ENCODE data around the gene SUSD1. TPM values are rescaled to one million over a fixed set of nuclear protein-coding genes. Genes with fewer than 3 reads are reported as not detected.

Gene SUSD1
- total RNA-seq, 1 experiment from 2014 or later: 8.1 TPM

- no peak overlapping the region for H3K4me2 ChIP-seq (ENCODE audit: insufficient read depth, insufficient read length, low read length)
- H3K4ac ChIP-seq (ENCODE audit: low read depth, low read length): no peak overlapping the region
- no peak overlapping the region for H3K14ac ChIP-seq (ENCODE audit: insufficient read depth, low read length)
- no peaks in the 10 kb centered on the region for H3K79me1 ChIP-seq (ENCODE audit: insufficient read depth, low read depth, low read length, poor library complexity, severe bottlenecking)
- no peak for DNase-seq
- H3K27ac ChIP-seq (ENCODE audit: insufficient read length, low read depth, low read length): no peak overlapping the region
- H3K79me2 ChIP-seq (ENCODE audit: insufficient read depth, low read length): no peaks in the 10 kb centered on the region
- no peaks in the 10 kb centered on the region for H3K4me1 ChIP-seq (ENCODE audit: insufficient read depth, low read length)
- no peak overlapping the region for H3T11ph ChIP-seq (ENCODE audit: low read length)
- no peaks in the 10 kb centered on the region for H3K9me3 ChIP-seq (ENCODE audit: control insufficient read depth, low read depth, low read length)
- H3K27me3 Mint-ChIP-seq (ENCODE audit: low read depth): no peaks in the 10 kb centered on the region
- H3K27ac Mint-ChIP-seq: no peak overlapping the region
- H2BK120ac ChIP-seq (ENCODE audit: low read depth, low read length, poor library complexity, severe bottlenecking): no peak overlapping the region
- no peak overlapping the region for H2BK5ac ChIP-seq (ENCODE audit: insufficient read length, low read length)
- H3K18ac ChIP-seq (ENCODE audit: insufficient read length, low read depth, low read length): no peak overlapping the region
- no peak overlapping the region for H3K4me3 Mint-ChIP-seq
- H3K27me3 ChIP-seq (ENCODE audit: insufficient read depth, low read length): no peaks in the 10 kb centered on the region
- H4K91ac ChIP-seq (ENCODE audit: insufficient read length, low read depth, low read length): no peak overlapping the region
- no peak overlapping the region for H3K56ac ChIP-seq (ENCODE audit: insufficient read length, low read depth, low read length)
- H4K5ac ChIP-seq (ENCODE audit: insufficient read length, low read depth, low read length): no peak overlapping the region
- H3K23ac ChIP-seq (ENCODE audit: insufficient read length, low read depth, low read length): no peak overlapping the region
- WGBS (ENCODE audit: extremely low coverage, insufficient read length, low lambda C conversion rate): no CpG with 5 or more reads among the region's 2 CpGs
- no peaks in the 10 kb centered on the region for H4K20me1 ChIP-seq (ENCODE audit: control insufficient read depth, insufficient read depth, insufficient read length)
- no peak overlapping the region for H2AK5ac ChIP-seq (ENCODE audit: insufficient read length, low read length)
- H2BK12ac ChIP-seq (ENCODE audit: insufficient read length, low read depth, low read length): no peak overlapping the region
- no peak for TF ChIP-seq CTCF (conservative IDR thresholded peaks at IDR 0.05)
- H3K9ac ChIP-seq (ENCODE audit: extremely low read depth, insufficient read length, low read length): no peak overlapping the region
- H3K4me1 Mint-ChIP-seq: peaks cover 4% of the 10 kb centered on the region in 2 experiments; a peak in 3 of 4 replicates
- H3K9me3 Mint-ChIP-seq: no peaks in the 10 kb centered on the region
- peaks cover 0 to 10% (median 4%) of the 10 kb centered on the region in 3 experiments; a peak in 2 of 7 replicates for H3K36me3 Mint-ChIP-seq (ENCODE audit: insufficient read depth in 1 of 3, low read depth in 3 of 3)
- no peak overlapping the region for H2BK20ac ChIP-seq (ENCODE audit: low read depth, low read length, poor library complexity, severe bottlenecking)
- H4K8ac ChIP-seq (replicated peaks; ENCODE audit: insufficient read length, low read depth, low read length): no peak overlapping the region
- H2AFZ ChIP-seq (ENCODE audit: low read length): no peak overlapping the region
- H2BK15ac ChIP-seq (ENCODE audit: low read depth, low read length): no peak overlapping the region
- no peaks in the 10 kb centered on the region for H3K23me2 ChIP-seq (ENCODE audit: insufficient read length, low read depth, low read length, poor library complexity, severe bottlenecking)
Measured at GRCh38 chr9:112140936-112141335, 34.2 kb downstream of the SUSD1 start.
